Osteocyte (in vitro differentiated cells): ENCODE data around the gene LDB2. TPM values are rescaled to one million over a fixed set of nuclear protein-coding genes. Genes with fewer than 3 reads are reported as not detected.

Experiments
- DNase-seq: peaks from one replicate; pipeline ENCODE4 v3.0.0; 2021; ENCODE audit warnings: mixed read lengths; ENCODE audit not compliant: unreplicated experiment; ENCODE audit errors: extremely low spot score
- H3K27ac Mint-ChIP-seq: one replicate; pipeline ENCODE4 v1.8.0; 2021; ENCODE audit warnings: mild to moderate bottlenecking, mixed read lengths; ENCODE audit not compliant: unreplicated experiment
- H3K27me3 Mint-ChIP-seq: one replicate; pipeline ENCODE4 v1.8.0; 2021; ENCODE audit warnings: mixed read lengths; ENCODE audit not compliant: unreplicated experiment
- H3K36me3 Mint-ChIP-seq: one replicate; pipeline ENCODE4 v1.8.0; 2021; ENCODE audit warnings: mixed read lengths; ENCODE audit not compliant: unreplicated experiment
- H3K4me1 Mint-ChIP-seq: one replicate; pipeline ENCODE4 v1.8.0; 2021; ENCODE audit warnings: mixed read lengths; ENCODE audit not compliant: unreplicated experiment
- H3K4me3 Mint-ChIP-seq: one replicate; pipeline ENCODE4 v1.8.0; 2021; ENCODE audit warnings: mild to moderate bottlenecking, moderate library complexity, mixed read lengths; ENCODE audit not compliant: unreplicated experiment
- H3K9me3 Mint-ChIP-seq: one replicate; pipeline ENCODE4 v1.8.0; 2021; ENCODE audit warnings: mixed read lengths; ENCODE audit not compliant: unreplicated experiment
- CTCF ChIP-seq: fragments of 200-600 bp; sonication (generic); IDR thresholded peaks from 2 replicates; pipeline ENCODE4 v1.5.0; 2021; ENCODE audit warnings: antibody characterized with exemption, mild to moderate bottlenecking, moderate library complexity
- total RNA-seq: library from RNA; stranded (reverse); gene quantifications from 2 replicates; pipeline ENCODE4 v1.2.1, GENCODE V29; 2021

Gene LDB2
- total RNA-seq, 1 donor from 2014 or later = 8.7 TPM

- Mint-ChIP-seq H3K36me3 (no peaks in the 10 kb centered on the region), H3K4me1 (no peaks in the 10 kb centered on the region), H3K27me3 (peaks cover 2% of the 10 kb centered on the region), H3K9me3 (no peaks in the 10 kb centered on the region), H3K4me3 (no peak overlapping the region), H3K27ac (no peak overlapping the region)
- no peak for TF ChIP-seq CTCF
- no peak for DNase-seq
Observed at GRCh38 chr4:16461362-16461761, 437.1 kb downstream of the LDB2 start.

- TF ChIP-seq CTCF = no peak
- Mint-ChIP-seq H3K27ac (no peak overlapping the region), H3K4me1 (no peaks in the 10 kb centered on the region), H3K4me3 (no peak overlapping the region), H3K9me3 (no peaks in the 10 kb centered on the region), H3K36me3 (no peaks in the 10 kb centered on the region), H3K27me3 (peaks cover 2% of the 10 kb centered on the region)
- no peak for DNase-seq
Observed at GRCh38 chr4:16457944-16458343, 440.5 kb downstream of the LDB2 start.
